HepG2 (cell line): ENCODE measurements around the gene TGM2. TPM values are rescaled to one million over a fixed set of nuclear protein-coding genes. Genes with fewer than 3 reads are reported as not detected.
A peak's percentile ranks its signal among the peaks of the same experiment; 100 is the strongest.

Experiments used
- BCL3 ChIP-seq: sonication (generic); formaldehyde crosslinking; IDR thresholded peaks from 2 replicates; pipeline ENCODE4 v1.5.1; 2020; ENCODE audit warnings: mild to moderate bottlenecking, missing genetic modification reagents, moderate library complexity
- BCLAF1 ChIP-seq: fragments of 450-650 bp; IDR thresholded peaks from 2 replicates; pipeline ENCODE4 v1.6.1; 2017; ENCODE audit warnings: mild to moderate bottlenecking
- EEA1 ChIP-seq: sonication (generic); formaldehyde crosslinking; IDR thresholded peaks from 2 replicates; pipeline ENCODE4 v1.5.1; 2020; ENCODE audit warnings: mild to moderate bottlenecking, missing genetic modification reagents, borderline replicate concordance
- ELF1 ChIP-seq: sonication (generic); formaldehyde crosslinking; IDR thresholded peaks from 2 replicates; pipeline ENCODE4 v1.4.0; 2020; ENCODE audit warnings: missing genetic modification reagents
- JUN ChIP-seq: sonication (generic); formaldehyde crosslinking; IDR thresholded peaks from 2 replicates; pipeline ENCODE4 v1.4.0; 2020; ENCODE audit warnings: mild to moderate bottlenecking, missing genetic modification reagents
- KLF9 ChIP-seq: IDR thresholded peaks from 2 replicates; pipeline ENCODE4 v1.6.1; 2016; ENCODE audit warnings: low read depth
- MTA3 ChIP-seq: sonication (generic); formaldehyde crosslinking; IDR thresholded peaks from 2 replicates; pipeline ENCODE4 v1.4.0; 2020; ENCODE audit warnings: missing genetic modification reagents
- RNF219 ChIP-seq: sonication (generic); formaldehyde crosslinking; IDR thresholded peaks from 2 replicates; pipeline ENCODE4 v1.5.0; 2020; ENCODE audit warnings: mild to moderate bottlenecking, missing genetic modification reagents
- SNAPC2 ChIP-seq: sonication (generic); formaldehyde crosslinking; IDR thresholded peaks from 2 replicates; pipeline ENCODE4 v1.8.1; 2022; ENCODE audit warnings: mild to moderate bottlenecking, missing genetic modification reagents
- TFAP4 ChIP-seq: sonication (generic); IDR thresholded peaks from 2 replicates; pipeline ENCODE4 v1.6.1; 2016; ENCODE audit warnings: low read depth, borderline replicate concordance
- ZBTB14 ChIP-seq: sonication (generic); formaldehyde crosslinking; IDR thresholded peaks from 2 replicates; pipeline ENCODE4 v1.4.0; 2020; ENCODE audit warnings: missing genetic modification reagents
- ZNF138 ChIP-seq: sonication (generic); formaldehyde crosslinking; IDR thresholded peaks from 2 replicates; pipeline ENCODE4 v1.5.0; 2020; ENCODE audit warnings: mild to moderate bottlenecking, low read depth, missing genetic modification reagents
- ZNF282 ChIP-seq: fragments of 450-650 bp; IDR thresholded peaks from 2 replicates; pipeline ENCODE4 v1.6.1; 2018; ENCODE audit not compliant: partially characterized antibody
- ZNF460 ChIP-seq: sonication (generic); formaldehyde crosslinking; IDR thresholded peaks from 2 replicates; pipeline ENCODE4 v1.5.1; 2020; ENCODE audit warnings: missing genetic modification reagents, mild to moderate bottlenecking, borderline replicate concordance
- ZNF549 ChIP-seq: sonication (generic); formaldehyde crosslinking; IDR thresholded peaks from 2 replicates; pipeline ENCODE4 v1.5.0; 2020; ENCODE audit warnings: missing genetic modification reagents
- ZNF660 ChIP-seq: sonication (generic); formaldehyde crosslinking; IDR thresholded peaks from 2 replicates; pipeline ENCODE4 v1.5.1; 2020; ENCODE audit warnings: mild to moderate bottlenecking, low read depth, missing genetic modification reagents, borderline replicate concordance
- ZNF770 ChIP-seq: sonication (generic); formaldehyde crosslinking; IDR thresholded peaks from 2 replicates; pipeline ENCODE4 v1.5.0; 2020; ENCODE audit warnings: mild to moderate bottlenecking, missing genetic modification reagents
- polyA plus RNA-seq, 8 experiments: library from polyadenylated mRNA; depleted of rRNA in 3 of 8; stranded (reverse) in 7 of 8; unstranded in 1 of 8; fragments of >200 nt; fragmentation: Illumina TruSeq in 4 of 8; extraction: Trizol in 4 of 8; gene quantifications; 2 replicates each; pipeline versions ENCODE4 v1.2.1 to v1.2.3, GENCODE V29; 2011 to 2016; ENCODE audit warnings: low read depth in 4 of 8, missing spikeins in 1 of 8, mixed read lengths in 1 of 8; ENCODE audit not compliant: insufficient read depth in 1 of 8
- total RNA-seq, 5 experiments: library from RNA; depleted of rRNA; stranded (reverse); fragments of >200 nt; fragmentation: Illumina TruSeq; extraction: Trizol; gene quantifications; 2 replicates each; pipeline ENCODE4 v1.2.3, GENCODE V29; 2016; ENCODE audit warnings: low read depth in 1 of 5

TGM2 gene
- total and polyA plus RNA-seq, 2 of the 13 experiments (the other 11 are each of a cell fraction or from before 2014, with no cell fraction given), result 4.2 to 46.4 TPM

- TF ChIP-seq ELF1 (peak; percentile 61; the same call in 1 of the 2 replicates), BCL3 (peak; percentile 32), ZBTB14 (no peak), KLF9 (CRISPR knock-in tag) (no peak), BCLAF1 (no peak), JUN (CRISPR knock-in tag) (0 out of 2 replicates have a peak, but pooled peaks have one; percentile 2), ZNF460 (no peak), ZNF770 (CRISPR knock-in tag) (peak; percentile 84; the same call in 1 of the 2 replicates), EEA1 (CRISPR knock-in tag) (no peak), ZNF138 (CRISPR knock-in tag) (no peak), RNF219 (peak; percentile 40; the same call in 1 of the 2 replicates), ZNF549 (peak; percentile 70; the same call in 1 of the 2 replicates), MTA3 (no peak), TFAP4 (peak; percentile 85; the same call in 1 of the 2 replicates), ZNF282 (no peak), SNAPC2 (CRISPR knock-in tag) (no peak), ZNF660 (CRISPR knock-in tag) (no peak)
Observed at GRCh38 chr20:38143646-38144554, 21.2 kb downstream of the TGM2 start (continued).
